Type B pancreatic cell (in vitro differentiated cells): Measurements from ENCODE around the gene SLC8A2. TPM values are rescaled to one million over a fixed set of nuclear protein-coding genes. Genes with fewer than 3 reads are reported as not detected.

Experiments used
- DNase-seq: peaks from one replicate; pipeline ENCODE4 v3.0.0; 2021; ENCODE audit warnings: mixed read lengths; ENCODE audit not compliant: unreplicated experiment; ENCODE audit errors: extremely low spot score
- H3K27ac Mint-ChIP-seq: 2 replicates; pipeline ENCODE4 v1.8.0; 2021; ENCODE audit warnings: mild to moderate bottlenecking, mixed read lengths
- H3K27me3 Mint-ChIP-seq: 2 replicates; pipeline ENCODE4 v1.8.0; 2021; ENCODE audit warnings: mixed read lengths
- H3K36me3 Mint-ChIP-seq: 2 replicates; pipeline ENCODE4 v1.8.0; 2021; ENCODE audit warnings: mixed read lengths
- H3K4me1 Mint-ChIP-seq: one replicate; pipeline ENCODE4 v1.8.0; 2021; ENCODE audit warnings: mixed read lengths; ENCODE audit not compliant: unreplicated experiment
- H3K4me3 Mint-ChIP-seq: 2 replicates; pipeline ENCODE4 v1.8.0; 2021; ENCODE audit warnings: mild to moderate bottlenecking, mixed read lengths
- H3K9me3 Mint-ChIP-seq: 2 replicates; pipeline ENCODE4 v1.8.0; 2021; ENCODE audit warnings: mixed read lengths
- CTCF ChIP-seq: fragments of 200-600 bp; sonication (generic); conservative IDR thresholded peaks from 2 replicates; pipeline ENCODE4 v1.5.0; 2021; ENCODE audit warnings: antibody characterized with exemption, mild to moderate bottlenecking
- total RNA-seq: library from RNA; stranded (reverse); gene quantifications from 2 replicates; pipeline ENCODE4 v1.2.1, GENCODE V29; 2021; ENCODE audit warnings: low replicate concordance

SLC8A2 gene
- total RNA-seq, 1 donor from 2014 or later: 1.3 TPM

DNA sequence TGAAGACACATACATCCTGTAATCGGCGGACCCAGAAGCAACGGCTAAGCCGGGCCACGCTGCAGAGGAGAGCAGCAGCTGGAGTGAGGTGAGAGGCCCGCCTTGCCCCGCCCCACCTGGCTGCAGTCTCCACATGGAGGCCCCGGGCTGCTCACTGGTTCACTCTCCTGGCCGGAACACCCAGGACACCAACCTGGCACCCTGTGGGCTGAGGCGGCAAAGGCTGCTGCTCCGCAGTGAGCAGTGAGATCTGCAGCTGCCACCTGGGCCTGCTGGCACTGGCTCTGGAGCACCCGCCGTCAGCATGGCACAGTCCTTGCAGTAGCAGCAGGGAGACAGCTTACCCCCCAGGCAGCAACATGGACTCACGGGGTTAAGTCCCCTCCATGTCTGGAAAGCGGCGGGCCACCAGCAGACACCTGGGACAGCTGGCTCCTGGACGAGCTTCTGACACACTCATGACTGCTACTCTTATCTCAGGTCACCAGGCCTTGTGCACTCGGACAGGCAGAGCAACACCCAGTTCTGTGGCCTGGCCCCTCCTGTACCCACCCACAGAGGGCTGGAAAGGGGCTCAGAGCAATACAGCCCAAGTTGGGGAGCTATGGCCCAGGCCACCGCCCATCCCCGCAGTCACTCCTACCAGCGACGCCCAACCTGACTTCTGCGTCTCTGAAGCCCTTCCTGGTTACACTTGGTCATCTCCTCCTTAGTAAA is 25.5 kb upstream of the SLC8A2 start:
- H3K36me3 Mint-ChIP-seq: peaks cover 6% of the 10 kb centered on the region
- H3K27ac Mint-ChIP-seq: no peak overlapping the region
- H3K4me3 Mint-ChIP-seq: no peak overlapping the region
- H3K4me1 Mint-ChIP-seq: no peaks in the 10 kb centered on the region
- no peak for TF ChIP-seq CTCF
- no peak for DNase-seq
- no peaks in the 10 kb centered on the region for H3K27me3 Mint-ChIP-seq
- H3K9me3 Mint-ChIP-seq: no peaks in the 10 kb centered on the region

DNA sequence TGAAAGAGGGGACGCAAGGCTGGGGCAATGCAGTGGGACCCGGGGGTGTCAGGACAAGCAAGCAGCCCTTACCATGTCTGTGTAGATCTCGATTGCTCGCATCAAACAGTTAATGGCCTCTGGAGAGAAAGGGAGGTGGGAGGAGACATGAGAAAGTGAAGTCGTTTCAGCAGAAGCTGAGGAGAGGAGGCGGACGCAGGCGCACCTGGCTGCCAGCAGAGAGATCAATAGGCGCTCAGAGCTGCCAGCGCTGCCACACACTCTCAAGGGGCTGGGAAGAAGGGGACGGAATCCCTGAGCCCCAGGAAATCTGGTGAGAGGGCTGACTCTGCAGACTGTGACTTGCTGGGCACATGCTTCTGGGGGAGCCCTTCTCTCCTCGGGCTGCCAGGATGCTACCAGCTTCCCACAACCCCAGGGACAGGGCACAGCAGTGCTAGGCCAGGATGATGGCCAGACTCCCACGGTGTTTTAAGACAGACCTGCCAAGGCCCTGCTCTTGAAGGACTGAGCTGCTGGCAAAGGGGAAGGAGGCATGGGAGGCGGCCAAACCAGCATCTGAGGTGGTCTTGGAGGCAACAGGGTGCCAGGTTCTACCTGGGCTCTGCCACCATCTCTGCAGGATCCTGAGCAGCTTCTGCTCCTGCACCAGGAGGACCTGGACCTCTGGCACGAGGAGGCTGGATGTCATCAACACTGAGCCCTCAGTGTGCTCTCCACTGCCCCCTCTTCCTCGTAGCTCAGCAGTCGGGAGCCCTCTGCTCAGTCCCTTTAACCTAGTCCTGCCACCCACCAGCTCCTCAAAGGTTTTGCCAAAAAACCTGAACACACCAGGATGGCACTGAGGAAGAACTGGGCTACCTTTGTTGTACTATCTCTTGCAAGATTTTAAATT is 24.0 kb upstream of the SLC8A2 start:
- Mint-ChIP-seq H3K27me3 (no peaks in the 10 kb centered on the region), H3K4me3 (no peak overlapping the region), H3K27ac (no peak overlapping the region), H3K36me3 (peaks cover 3% of the 10 kb centered on the region), H3K4me1 (no peaks in the 10 kb centered on the region), H3K9me3 (no peaks in the 10 kb centered on the region)
- DNase-seq: no peak
- no peak for TF ChIP-seq CTCF

DNA sequence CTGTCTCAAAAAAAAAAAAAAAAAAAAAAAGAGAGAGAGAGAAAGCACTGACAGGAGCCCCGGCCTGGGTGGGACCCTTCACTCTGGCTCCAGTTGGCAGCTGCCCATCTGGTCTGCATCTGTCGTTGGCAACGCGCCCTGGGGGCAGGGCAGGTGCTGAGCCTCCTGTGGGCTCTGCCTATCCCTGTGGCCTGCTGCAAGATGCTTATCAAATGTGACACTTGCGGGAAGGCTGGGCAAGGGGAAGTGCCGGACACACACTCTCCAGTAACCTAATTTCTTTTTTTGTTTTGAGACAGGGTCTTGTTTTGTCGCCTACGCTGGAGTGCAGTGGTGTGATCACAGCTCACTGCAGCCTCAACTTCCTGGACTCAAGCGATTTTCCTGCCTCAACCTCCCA is 23.0 kb upstream of the SLC8A2 start:
- H3K27me3 Mint-ChIP-seq: no peaks in the 10 kb centered on the region
- no peaks in the 10 kb centered on the region for H3K4me1 Mint-ChIP-seq
- no peak for TF ChIP-seq CTCF
- DNase-seq: no peak
- no peaks in the 10 kb centered on the region for H3K9me3 Mint-ChIP-seq
- H3K27ac Mint-ChIP-seq: no peak overlapping the region
- H3K36me3 Mint-ChIP-seq: peaks cover 3% of the 10 kb centered on the region
- H3K4me3 Mint-ChIP-seq: no peak overlapping the region

DNA sequence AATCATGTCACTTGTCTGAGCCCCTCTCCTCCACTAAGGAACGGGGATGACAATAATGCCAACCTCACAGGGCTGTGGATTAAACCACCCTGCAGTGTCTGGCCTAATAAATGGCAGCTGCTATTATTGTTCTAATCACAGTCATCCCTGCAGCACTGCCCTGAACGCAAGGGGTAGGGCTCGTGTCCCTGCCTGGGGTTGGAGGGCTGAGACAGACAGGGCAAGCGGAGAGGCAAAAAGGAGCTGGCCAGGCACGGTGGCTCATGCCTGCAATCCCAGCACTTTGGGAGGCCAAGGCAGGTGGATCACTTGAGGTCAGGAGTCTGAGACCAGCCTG is 22.5 kb upstream of the SLC8A2 start:
- Mint-ChIP-seq H3K4me1 (no peaks in the 10 kb centered on the region), H3K27ac (no peak overlapping the region), H3K9me3 (no peaks in the 10 kb centered on the region), H3K27me3 (no peaks in the 10 kb centered on the region), H3K36me3 (peaks cover 3% of the 10 kb centered on the region), H3K4me3 (no peak overlapping the region)
- no peak for TF ChIP-seq CTCF
- DNase-seq: no peak

DNA sequence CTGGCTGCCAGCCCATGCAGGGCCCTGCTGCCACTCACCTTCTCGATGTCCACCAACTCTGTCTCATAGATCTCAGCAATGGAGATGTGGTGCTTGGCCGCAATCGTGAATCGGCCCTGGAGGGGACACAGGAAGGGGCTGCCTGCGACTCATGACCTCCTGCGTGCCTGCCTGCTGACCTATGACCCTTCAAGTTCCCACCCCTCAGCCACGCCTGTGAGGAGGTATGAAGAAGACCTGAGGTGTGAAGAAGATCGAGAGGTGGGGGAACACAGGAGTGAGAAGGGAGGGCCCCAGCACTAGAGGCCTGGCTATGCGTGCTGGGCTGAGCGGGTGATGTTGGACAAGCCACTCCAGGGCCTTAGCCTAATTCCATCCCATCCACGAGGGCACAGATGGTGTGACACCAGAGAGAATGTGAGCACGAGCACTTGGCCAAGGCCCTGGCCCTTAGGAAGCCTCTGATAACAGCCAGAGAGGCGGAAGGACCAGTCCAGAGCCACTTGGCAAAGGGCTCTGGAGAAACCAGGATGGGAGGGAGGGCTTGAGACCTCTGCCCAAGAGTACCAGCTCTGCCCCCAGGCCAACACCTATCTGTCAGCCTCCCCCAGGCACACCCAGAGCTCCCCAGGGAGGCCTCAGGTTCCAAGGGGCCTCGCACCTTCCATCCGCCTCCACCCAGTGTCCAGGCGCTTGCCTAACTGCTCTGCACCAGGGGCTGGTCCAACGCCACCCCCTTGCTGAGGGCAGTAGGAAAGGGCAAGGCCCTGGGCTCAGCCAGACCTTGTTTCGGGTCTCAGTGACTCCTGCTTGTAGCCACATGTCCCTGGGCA is 21.9 kb upstream of the SLC8A2 start:
- Mint-ChIP-seq H3K27ac (no peak overlapping the region), H3K9me3 (no peaks in the 10 kb centered on the region), H3K36me3 (peaks cover 3% of the 10 kb centered on the region), H3K4me3 (no peak overlapping the region), H3K4me1 (no peaks in the 10 kb centered on the region), H3K27me3 (no peaks in the 10 kb centered on the region)
- no peak for DNase-seq
- TF ChIP-seq CTCF: no peak
